ENCODE measurements around the gene SCLY.

SCLY gene

DNA sequence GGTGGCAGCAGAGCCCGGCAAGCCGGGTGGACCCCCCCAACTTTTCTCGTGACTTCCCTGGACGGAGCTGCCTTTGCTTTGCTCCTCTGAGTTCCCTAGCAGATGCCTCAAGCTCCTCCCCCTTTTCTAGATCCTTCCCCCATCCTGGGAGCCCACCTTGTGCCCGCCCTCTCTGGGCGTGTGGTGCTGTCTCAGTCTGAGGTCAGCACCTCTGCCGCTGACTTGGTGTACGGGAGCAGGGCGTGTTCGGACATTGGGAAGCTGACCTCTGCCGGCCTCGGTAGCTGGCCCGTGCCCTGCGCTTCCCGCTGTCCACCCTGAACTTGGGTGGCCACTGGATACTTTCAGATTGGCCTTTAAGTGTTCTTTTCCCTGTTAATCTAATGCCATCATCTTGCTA is 19.7 kb downstream of the SCLY start:
- DNase-seq (ENCODE audit: low read depth) = no peak
- H3K4me3 ChIP-seq (ENCODE audit: control insufficient read depth, low read depth, low read length) = no peak overlapping the region
- TF ChIP-seq, protein P1, sequence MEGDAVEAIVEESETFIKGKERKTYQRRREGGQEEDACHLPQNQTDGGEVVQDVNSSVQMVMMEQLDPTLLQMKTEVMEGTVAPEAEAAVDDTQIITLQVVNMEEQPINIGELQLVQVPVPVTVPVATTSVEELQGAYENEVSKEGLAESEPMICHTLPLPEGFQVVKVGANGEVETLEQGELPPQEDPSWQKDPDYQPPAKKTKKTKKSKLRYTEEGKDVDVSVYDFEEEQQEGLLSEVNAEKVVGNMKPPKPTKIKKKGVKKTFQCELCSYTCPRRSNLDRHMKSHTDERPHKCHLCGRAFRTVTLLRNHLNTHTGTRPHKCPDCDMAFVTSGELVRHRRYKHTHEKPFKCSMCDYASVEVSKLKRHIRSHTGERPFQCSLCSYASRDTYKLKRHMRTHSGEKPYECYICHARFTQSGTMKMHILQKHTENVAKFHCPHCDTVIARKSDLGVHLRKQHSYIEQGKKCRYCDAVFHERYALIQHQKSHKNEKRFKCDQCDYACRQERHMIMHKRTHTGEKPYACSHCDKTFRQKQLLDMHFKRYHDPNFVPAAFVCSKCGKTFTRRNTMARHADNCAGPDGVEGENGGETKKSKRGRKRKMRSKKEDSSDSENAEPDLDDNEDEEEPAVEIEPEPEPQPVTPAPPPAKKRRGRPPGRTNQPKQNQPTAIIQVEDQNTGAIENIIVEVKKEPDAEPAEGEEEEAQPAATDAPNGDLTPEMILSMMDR (IDR thresholded peaks at IDR 0.05; ENCODE audit: control insufficient read depth, insufficient read depth, low read depth, low read length, missing control alignments) = no peak

DNA sequence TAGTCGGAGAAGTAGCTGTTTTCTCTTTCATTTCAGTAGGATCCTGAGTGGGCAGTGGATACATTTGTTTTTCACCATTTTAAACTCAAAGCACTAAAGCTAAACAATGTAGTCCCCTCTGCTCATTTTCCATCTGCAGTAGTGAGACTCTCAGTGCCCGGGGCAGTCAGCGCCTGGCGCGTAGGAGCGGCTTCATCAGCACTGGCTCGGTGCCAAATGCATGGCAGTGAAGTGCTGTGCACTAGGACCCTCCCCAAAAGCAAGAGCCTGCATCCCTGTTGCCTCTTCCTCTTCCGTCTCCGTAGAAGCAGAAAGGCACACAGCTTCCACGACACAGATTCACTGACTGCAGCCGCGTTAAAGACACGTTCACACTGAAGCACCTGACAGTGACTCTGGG is 20.3 kb downstream of the SCLY start:
- no peak overlapping the region for H3K4me3 ChIP-seq (ENCODE audit: control insufficient read depth, low read depth, low read length)
- TF ChIP-seq, protein P1 (IDR thresholded peaks at IDR 0.05; ENCODE audit: control insufficient read depth, insufficient read depth, low read depth, low read length, missing control alignments) = no peak
- no peak for DNase-seq (ENCODE audit: low read depth)

DNA sequence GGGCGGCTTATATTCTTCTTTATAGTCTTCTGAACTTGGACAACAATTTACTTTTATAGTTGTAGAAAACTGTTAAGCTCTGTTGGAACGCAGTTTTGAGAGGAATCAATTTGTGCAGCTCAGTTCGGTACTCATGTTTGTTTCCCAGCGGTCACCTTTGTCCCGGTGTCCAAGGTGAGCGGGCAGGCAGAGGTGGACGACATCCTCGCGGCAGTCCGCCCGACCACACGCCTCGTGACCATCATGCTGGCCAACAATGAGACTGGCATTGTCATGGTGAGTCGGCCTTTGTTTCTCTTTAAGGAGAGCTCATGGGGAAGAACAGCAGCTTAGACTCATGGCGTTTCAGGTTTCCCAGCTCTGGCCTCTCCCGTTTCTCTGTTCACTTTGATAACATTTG is 20.8 kb downstream of the SCLY start:
- DNase-seq (ENCODE audit: low read depth) = no peak
- no peak overlapping the region for H3K4me3 ChIP-seq (ENCODE audit: control insufficient read depth, low read depth, low read length)
- TF ChIP-seq, protein P1 (IDR thresholded peaks at IDR 0.05; ENCODE audit: control insufficient read depth, insufficient read depth, low read depth, low read length, missing control alignments) = no peak

DNA sequence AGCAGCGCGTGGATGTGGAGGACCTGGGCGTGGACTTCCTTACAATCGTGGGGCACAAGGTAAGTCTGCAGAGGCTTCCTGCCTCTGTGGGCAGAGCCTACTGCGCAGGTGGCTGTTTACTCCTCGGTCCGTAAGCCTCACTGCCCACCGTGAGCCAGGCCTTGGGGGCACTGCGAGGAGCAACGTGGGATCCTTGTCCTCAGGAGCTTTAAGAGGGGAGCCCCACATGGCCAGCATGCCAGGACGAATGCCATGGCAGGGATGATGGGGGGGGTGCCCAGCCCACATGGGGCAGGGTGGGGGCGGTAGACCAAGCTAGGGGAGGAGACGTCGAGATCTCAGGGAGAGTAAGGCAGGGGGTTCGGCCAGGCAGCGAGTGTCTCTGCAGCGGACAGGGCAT is 21.4 kb downstream of the SCLY start:
- TF ChIP-seq, protein P1 (IDR thresholded peaks at IDR 0.05; ENCODE audit: control insufficient read depth, insufficient read depth, low read depth, low read length, missing control alignments) = no peak
- no peak for DNase-seq (ENCODE audit: low read depth)
- H3K4me3 ChIP-seq (ENCODE audit: control insufficient read depth, low read depth, low read length) = no peak overlapping the region

DNA sequence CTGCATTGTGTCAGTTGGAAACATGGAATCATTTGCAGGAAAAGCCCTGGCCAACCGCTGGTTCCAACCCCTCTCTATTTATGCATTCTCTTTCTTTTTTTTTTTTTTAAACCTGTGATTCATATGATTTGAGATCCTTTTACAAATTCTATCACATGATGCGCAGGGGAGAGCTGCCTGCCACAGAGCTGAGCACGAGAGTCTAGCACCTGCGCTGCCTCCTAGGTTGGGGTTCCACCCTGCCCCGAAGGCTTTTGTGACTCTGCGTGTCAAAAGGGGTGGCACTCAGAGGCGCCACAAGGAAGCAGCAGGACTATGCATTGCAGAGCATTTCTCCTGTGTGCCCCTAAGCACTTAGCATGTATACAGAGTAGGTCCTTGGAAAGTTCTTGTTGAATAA is 22.0 kb downstream of the SCLY start:
- TF ChIP-seq, protein P1 (IDR thresholded peaks at IDR 0.05; ENCODE audit: control insufficient read depth, insufficient read depth, low read depth, low read length, missing control alignments) = no peak
- no peak overlapping the region for H3K4me3 ChIP-seq (ENCODE audit: control insufficient read depth, low read depth, low read length)
- DNase-seq (ENCODE audit: low read depth) = no peak

DNA sequence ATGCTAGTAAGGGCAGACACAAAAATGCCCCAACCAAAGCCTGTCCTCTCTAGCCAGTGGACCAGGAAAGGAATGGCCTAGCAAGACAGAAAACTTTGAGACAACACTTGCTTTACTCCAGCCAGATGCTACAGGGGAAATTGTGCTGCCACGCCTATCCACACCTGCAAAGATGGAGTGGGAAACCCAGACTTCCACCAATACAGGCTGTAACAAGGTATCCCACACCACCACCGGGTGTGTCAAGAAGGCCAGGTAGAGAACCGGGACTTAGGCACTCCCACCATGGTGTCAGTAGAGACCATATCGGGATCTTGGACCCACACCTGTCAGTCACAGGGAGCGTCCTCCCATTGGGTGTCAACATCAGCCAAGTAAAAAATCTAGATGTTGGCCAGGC is 23.1 kb downstream of the SCLY start:
- no peak overlapping the region for H3K4me3 ChIP-seq (ENCODE audit: control insufficient read depth, low read depth, low read length)
- no peak for DNase-seq (ENCODE audit: low read depth)
- TF ChIP-seq, protein P1 (IDR thresholded peaks at IDR 0.05; ENCODE audit: control insufficient read depth, insufficient read depth, low read depth, low read length, missing control alignments) = no peak

DNA sequence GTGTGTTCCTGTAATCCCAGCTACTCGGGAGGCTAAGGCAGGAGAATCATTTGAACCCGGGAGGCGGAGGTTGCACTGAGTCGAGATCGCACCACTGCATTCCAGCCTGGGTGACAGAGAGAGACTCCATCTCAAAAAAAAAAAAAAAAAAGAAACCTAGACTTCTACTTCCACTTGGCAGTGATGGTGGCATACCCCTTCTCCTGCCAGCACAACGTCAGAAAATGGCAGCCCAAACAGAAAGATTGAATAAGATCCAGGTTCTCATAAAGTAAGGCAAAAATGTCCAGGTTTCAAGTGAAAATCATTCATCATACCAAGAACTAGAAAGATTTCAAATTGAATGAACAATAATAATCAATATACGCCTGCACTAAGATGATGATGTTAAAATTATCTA is 24.0 kb downstream of the SCLY start:
- TF ChIP-seq, protein P1 (IDR thresholded peaks at IDR 0.05; ENCODE audit: control insufficient read depth, insufficient read depth, low read depth, low read length, missing control alignments) = no peak
- no peak overlapping the region for H3K4me3 ChIP-seq (ENCODE audit: control insufficient read depth, low read depth, low read length)
- DNase-seq (ENCODE audit: low read depth) = no peak

All from AG09309 (cell line).